Measurements from ENCODE around the gene CAMK4.

- TF ChIP-seq PML (IDR thresholded peaks at IDR 0.05; ENCODE audit: low read length) (no peak), SMC3 (conservative IDR thresholded peaks at IDR 0.05; ENCODE audit: insufficient read depth, low read depth, low read length) (no peak), REST (IDR thresholded peaks at IDR 0.05; ENCODE audit: borderline replicate concordance) (no peak), REST (CRISPR knock-in tag; IDR thresholded peaks at IDR 0.05; ENCODE audit: low read depth) (no peak), EHMT2 (IDR thresholded peaks at IDR 0.05) (no peak), ZBTB33 (CRISPR knock-in tag; IDR thresholded peaks at IDR 0.05) (no peak), SP2 (IDR thresholded peaks at IDR 0.05; ENCODE audit: extremely low read depth, low read depth, low read length, poor library complexity, severe bottlenecking) (no peak), ZNF12 (CRISPR knock-in tag; IDR thresholded peaks at IDR 0.05) (no peak), PCBP2 (IDR thresholded peaks at IDR 0.05; ENCODE audit: low read depth, low read length, poor library complexity, severe bottlenecking) (no peak), POLR2A (conservative IDR thresholded peaks at IDR 0.05) (no peak), CTCF (IDR thresholded peaks at IDR 0.05 in 2 of 3, conservative IDR thresholded peaks at IDR 0.05 in 1 of 3; ENCODE audit: insufficient read depth in 2 of 3, low read depth in 1 of 3, low read length in 3 of 3) (no peak), ZNF274 (IDR thresholded peaks at IDR 0.05; ENCODE audit: borderline replicate concordance, low read depth, low read length) (no peak), CBX8 (IDR thresholded peaks at IDR 0.05; ENCODE audit: borderline replicate concordance, extremely low read depth, low read depth, low read length, poor library complexity, severe bottlenecking) (no peak), CHD2 (IDR thresholded peaks at IDR 0.05; ENCODE audit: low read depth, low read length) (no peak), HDAC1 (IDR thresholded peaks at IDR 0.05) (no peak)
Measured at GRCh38 chr5:111259636-111260035, 35.5 kb downstream of the CAMK4 start.
